Mammary epithelial cell (primary cell): ENCODE results near the gene IL17B.

ENCODE experiments used
- EZH2 ChIP-seq: IDR thresholded peaks from 2 replicates; pipeline ENCODE4 v1.6.1; 2012; ENCODE audit warnings: low read length, inconsistent platforms, borderline replicate concordance
- TF ChIP-seq, protein P1 (sequence below), 2 donors: IDR thresholded peaks in 1 of 2; conservative IDR thresholded peaks in 1 of 2; 2 replicates each; pipeline ENCODE4 v1.5.1; 2011 to 2012; ENCODE audit warnings: inconsistent platforms in 2 of 2, low read length in 2 of 2, mild to moderate bottlenecking in 2 of 2, control low read depth in 1 of 2, low read depth in 1 of 2; ENCODE audit not compliant: insufficient read depth in 1 of 2; ENCODE audit errors: extremely low read depth in 1 of 2

DNA sequence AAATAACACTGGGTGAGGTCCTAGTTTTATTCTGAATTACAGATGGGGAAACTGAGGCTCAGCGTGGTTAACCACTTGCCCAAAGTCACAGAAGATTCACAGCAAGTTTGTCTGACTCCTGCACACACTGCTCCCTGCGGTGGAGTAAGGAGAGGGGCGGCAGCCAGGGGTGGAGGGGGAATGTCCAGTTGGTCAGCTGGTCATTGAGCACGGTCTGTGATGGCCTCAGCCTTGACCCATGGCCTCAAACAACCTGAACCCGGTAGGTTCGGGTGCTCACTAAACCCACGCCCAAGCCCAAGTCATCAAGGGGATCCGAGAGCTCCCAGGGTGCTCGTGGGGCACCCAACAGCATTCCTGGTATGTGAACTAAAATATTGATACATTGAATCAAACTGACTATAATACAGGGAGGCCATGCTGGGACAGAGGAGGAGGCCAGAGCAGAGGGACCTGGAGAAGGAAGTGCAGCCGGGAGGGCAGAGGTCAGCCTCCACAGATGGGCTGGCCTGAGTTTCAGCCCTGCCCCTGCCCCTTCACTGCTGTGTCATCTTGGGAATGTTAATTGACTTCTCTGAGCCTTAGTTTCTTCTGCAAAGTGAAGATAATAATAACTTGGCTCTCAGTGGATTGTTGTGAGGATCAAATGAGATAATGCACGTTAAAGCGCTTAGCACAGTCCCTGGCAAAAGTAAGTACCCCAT, 3.6 kb upstream of the IL17B start:
- TF ChIP-seq, protein P1, sequence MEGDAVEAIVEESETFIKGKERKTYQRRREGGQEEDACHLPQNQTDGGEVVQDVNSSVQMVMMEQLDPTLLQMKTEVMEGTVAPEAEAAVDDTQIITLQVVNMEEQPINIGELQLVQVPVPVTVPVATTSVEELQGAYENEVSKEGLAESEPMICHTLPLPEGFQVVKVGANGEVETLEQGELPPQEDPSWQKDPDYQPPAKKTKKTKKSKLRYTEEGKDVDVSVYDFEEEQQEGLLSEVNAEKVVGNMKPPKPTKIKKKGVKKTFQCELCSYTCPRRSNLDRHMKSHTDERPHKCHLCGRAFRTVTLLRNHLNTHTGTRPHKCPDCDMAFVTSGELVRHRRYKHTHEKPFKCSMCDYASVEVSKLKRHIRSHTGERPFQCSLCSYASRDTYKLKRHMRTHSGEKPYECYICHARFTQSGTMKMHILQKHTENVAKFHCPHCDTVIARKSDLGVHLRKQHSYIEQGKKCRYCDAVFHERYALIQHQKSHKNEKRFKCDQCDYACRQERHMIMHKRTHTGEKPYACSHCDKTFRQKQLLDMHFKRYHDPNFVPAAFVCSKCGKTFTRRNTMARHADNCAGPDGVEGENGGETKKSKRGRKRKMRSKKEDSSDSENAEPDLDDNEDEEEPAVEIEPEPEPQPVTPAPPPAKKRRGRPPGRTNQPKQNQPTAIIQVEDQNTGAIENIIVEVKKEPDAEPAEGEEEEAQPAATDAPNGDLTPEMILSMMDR (conservative IDR thresholded peaks at IDR 0.05 in 1 of 2, IDR thresholded peaks at IDR 0.05 in 1 of 2; ENCODE audit: extremely low read depth in 1 of 2, insufficient read depth in 1 of 2, low read depth in 1 of 2, low read length in 2 of 2) = no peak
- TF ChIP-seq EZH2 = no peak
